SH-SY5Y (cell line): Measurements from ENCODE around the gene UBE2L5.

Experiments
- GATA2 ChIP-seq: IDR thresholded peaks from 2 replicates; pipeline ENCODE4 v1.6.1; 2011; ENCODE audit warnings: mild to moderate bottlenecking, low read depth, low read length
- GATA3 ChIP-seq: IDR thresholded peaks from 2 replicates; pipeline ENCODE4 v1.6.1; 2011; ENCODE audit warnings: low read depth, mild to moderate bottlenecking, low read length, moderate library complexity

DNA sequence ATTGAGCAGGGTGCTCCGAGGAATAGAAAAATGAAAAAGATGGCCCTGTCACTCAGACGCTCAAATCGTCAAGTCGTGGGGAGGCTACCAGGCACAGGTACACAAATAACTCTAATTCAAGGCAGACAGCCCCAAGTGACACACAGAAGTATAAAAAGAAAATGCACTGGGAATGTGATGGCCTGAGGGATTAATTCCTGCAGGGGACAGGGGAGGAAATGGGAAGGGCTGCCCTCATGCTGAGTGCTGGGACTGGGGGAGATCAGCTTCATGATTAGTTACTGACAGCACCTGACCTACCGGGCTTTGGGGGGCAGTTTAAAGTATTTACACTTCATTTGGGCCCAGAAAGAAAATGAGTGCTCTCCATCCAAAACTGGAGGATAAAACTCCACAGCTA, 20.9 kb upstream of the UBE2L5 start:
- TF ChIP-seq GATA2, result no peak
- TF ChIP-seq GATA3, result no peak
